K562 (cell line): ENCODE measurements around the gene MASP1.

Experiments used
- GABPA ChIP-seq: fragments of 200-800 bp; sonication (Bioruptor generic); conservative IDR thresholded peaks from 2 replicates; pipeline ENCODE4 v1.6.1; 2016; ENCODE audit warnings: low read depth, missing genetic modification characterization, missing compliant biosample characterization
- TAF1 ChIP-seq: IDR thresholded peaks from 2 replicates; pipeline ENCODE4 v1.6.1; 2011; ENCODE audit warnings: mild to moderate bottlenecking, low read length, moderate library complexity; ENCODE audit not compliant: insufficient read depth, control insufficient read depth, severe bottlenecking; ENCODE audit errors: extremely low read depth
- TBL1XR1 ChIP-seq, 2 experiments: IDR thresholded peaks; 2 replicates each; pipeline ENCODE4 v1.6.1; 2012; ENCODE audit warnings: improper control_type of control experiment in 2 of 2, low read length in 2 of 2, mild to moderate bottlenecking in 1 of 2
- ZNF609 ChIP-seq: sonication (generic); formaldehyde crosslinking; IDR thresholded peaks from 2 replicates; pipeline ENCODE4 v1.8.1; 2023; ENCODE audit warnings: missing genetic modification reagents, mild to moderate bottlenecking, borderline replicate concordance

GRCh38 chr3:187264021-187264420, 27.5 kb downstream of the MASP1 start:
- TF ChIP-seq TBL1XR1 (IDR thresholded peaks at IDR 0.05; ENCODE audit: low read length in 2 of 2), result no peak
- no peak for TF ChIP-seq ZNF609 (CRISPR knock-in tag)
- no peak for TF ChIP-seq TAF1
- no peak for TF ChIP-seq GABPA (tag)
